ENCODE measurements around the gene SLC25A41.
A peak's percentile ranks its signal among the peaks of the same experiment; 100 is the strongest.

Gene SLC25A41

GRCh38 chr19:6424195-6424938, 9.2 kb downstream of the SLC25A41 start, which contains the start of gene KHSRP:
Gene KHSRP (minus strand): TSS chr19:6424811. CDS start chr19:6424701, 110 bp downstream.
- H3K4me3 ChIP-seq (ENCODE audit: control insufficient read depth, low read depth, low read length), result peak within 1 kb of the TSS; percentile 97
- no peak for DNase-seq (ENCODE audit: low read depth)
- no peak for TF ChIP-seq CTCF (conservative IDR thresholded peaks at IDR 0.05; ENCODE audit: control insufficient read depth, insufficient read depth, low read depth, low read length)

DNA sequence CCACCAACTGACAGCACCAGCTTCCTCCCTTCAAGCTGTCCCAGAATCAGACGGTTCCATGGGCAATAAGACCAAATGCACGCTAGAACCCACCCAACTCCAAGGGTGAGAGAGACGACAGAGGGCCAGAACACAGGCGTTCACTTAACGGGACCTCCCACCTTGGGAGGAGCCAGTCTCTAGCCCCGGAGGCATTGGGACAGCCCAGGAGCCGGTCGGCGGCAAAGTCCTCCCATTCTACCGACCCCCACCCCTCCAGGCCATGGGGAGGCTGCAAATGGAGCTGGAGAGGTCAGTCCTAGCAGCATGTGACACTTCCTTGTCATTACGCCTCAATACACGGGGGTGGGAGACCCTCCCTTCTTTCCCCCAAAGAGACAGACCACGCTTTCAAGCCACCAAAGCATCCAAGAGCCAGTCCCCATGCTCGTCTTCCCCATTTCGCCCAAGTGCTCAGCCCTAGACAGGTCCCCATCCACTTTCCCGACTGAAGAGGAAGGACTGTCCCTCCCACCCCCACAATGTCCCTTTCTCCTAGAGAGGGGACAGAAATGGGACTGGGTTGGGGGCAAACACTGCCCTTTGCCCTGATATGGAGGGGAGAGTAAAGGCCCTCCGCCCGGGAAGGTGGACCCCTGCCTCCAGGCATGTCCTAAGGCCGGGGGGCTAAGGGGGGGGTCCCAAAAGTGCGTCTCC, 9.9 kb downstream of the SLC25A41 start:
- peak; percentile 49 for DNase-seq (ENCODE audit: low read depth)
- H3K4me3 ChIP-seq (ENCODE audit: control insufficient read depth, low read depth, low read length), result peak overlapping the region; percentile 97
- TF ChIP-seq CTCF (conservative IDR thresholded peaks at IDR 0.05; ENCODE audit: control insufficient read depth, insufficient read depth, low read depth, low read length), result no peak

DNA sequence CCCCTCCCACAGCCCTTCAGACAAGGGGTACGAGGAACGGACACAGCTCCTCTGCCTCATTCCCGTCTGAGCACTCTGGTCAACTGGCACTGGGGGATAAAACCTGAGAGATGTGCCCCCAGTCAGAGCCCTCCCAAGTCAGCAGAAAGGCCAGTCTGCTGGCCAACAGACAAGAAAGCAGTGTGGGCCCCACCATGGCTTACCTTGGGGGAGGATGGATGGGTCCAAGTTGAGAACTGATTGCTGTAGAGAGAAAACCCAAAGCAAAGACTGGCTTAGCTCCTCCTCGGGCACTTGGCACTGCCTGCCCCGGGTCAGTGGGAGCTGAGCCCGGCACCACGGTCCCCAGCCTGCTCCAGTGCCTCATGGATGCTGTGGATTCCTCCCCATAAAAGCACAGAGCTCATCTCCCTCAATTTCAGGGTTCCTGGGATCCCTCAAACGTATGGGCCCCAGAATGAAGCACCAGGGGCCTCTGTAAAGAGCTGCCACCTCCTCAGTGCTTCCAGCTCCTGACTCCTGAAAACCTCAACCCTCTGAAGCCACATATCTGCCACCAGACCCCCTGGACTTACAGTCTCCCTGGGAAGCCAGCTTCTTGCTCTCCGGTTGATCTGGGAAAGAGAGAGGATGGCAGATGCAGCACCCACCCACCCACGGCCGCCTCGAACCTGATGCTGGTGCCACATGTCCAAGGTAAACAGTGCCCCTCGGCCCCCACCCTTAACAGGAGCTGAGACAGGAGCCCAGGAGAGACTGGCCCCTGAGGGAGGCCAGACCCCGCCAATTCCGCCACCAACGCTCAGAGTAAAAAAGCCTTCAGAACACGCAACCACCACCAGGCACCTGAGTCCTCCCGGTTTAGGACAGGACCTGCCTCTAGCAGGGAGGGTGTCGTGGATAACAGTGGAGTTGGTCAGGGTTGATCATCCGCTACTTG, 12.2 kb downstream of the SLC25A41 start:
- DNase-seq (ENCODE audit: low read depth), result no peak
- H3K4me3 ChIP-seq (ENCODE audit: control insufficient read depth, low read depth, low read length), result no peak overlapping the region
- no peak for TF ChIP-seq CTCF (conservative IDR thresholded peaks at IDR 0.05; ENCODE audit: control insufficient read depth, insufficient read depth, low read depth, low read length)

DNA sequence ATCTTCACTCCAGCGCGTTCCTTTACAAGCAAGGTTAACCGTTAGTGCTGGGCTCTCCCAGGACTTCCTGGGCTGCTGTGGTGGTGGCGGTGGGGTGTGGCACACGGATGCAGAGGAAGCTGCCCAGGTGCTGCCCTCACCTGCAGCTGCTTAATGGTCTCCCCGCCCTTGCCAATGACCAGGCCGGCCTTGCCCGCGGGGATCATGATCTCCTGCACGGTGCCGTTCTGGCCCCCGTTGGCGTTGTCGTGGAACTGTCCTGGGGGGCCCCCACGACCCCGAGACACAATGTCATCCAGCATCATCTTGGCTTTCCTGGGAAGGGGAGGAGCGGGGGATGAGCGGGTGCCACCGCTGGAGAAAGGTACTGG, 15.0 kb downstream of the SLC25A41 start:
- TF ChIP-seq CTCF (conservative IDR thresholded peaks at IDR 0.05; ENCODE audit: control insufficient read depth, insufficient read depth, low read depth, low read length), result no peak
- H3K4me3 ChIP-seq (ENCODE audit: control insufficient read depth, low read depth, low read length), result no peak overlapping the region
- DNase-seq (ENCODE audit: low read depth), result no peak

DNA sequence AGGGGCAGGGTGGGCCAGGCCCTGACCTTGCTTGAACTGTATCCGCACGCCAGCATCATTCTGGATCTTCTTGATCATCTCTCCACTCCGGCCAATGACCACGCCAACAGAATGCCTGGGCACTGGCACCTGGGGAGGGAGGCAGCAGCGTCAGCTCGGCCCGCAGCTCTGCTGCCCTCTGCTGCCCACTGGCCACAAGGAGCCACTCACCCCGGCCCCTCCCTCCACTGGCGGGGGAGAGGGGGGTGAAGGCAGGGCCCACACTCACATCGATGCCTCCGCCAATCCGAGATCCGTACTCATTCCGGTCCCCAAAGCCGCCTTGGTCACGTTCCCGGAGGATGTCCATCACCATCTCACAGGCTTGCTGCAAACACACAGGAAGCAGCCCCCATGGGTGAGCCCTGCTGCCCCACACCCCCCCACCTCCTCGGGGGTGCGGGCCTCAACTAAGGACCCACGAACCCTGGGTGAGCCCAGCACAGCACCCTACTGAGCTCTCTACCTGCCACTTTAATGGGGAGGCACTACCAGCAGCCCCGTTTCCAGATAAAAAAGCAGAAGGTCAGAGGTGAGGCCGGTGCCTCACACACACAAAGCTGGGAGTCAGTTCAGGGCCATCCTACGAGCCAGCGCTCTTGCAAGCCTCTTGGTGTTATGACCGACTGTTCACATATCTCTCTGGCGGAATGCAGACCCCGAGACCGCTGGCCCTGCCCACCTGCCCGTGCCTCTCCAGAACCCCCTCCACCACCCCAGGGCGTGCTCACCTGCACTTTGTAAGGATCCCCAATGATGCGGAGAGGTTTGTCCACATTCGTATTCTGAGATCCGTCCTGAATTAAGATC, 15.6 kb downstream of the SLC25A41 start:
- H3K4me3 ChIP-seq (ENCODE audit: control insufficient read depth, low read depth, low read length), result no peak overlapping the region
- peak; percentile 41 for DNase-seq (ENCODE audit: low read depth)
- TF ChIP-seq CTCF (conservative IDR thresholded peaks at IDR 0.05; ENCODE audit: control insufficient read depth, insufficient read depth, low read depth, low read length), result peak; percentile 46

Data from fibroblast of mammary gland (primary cell).